ENCODE measurements around the gene CLASP1.

DNA sequence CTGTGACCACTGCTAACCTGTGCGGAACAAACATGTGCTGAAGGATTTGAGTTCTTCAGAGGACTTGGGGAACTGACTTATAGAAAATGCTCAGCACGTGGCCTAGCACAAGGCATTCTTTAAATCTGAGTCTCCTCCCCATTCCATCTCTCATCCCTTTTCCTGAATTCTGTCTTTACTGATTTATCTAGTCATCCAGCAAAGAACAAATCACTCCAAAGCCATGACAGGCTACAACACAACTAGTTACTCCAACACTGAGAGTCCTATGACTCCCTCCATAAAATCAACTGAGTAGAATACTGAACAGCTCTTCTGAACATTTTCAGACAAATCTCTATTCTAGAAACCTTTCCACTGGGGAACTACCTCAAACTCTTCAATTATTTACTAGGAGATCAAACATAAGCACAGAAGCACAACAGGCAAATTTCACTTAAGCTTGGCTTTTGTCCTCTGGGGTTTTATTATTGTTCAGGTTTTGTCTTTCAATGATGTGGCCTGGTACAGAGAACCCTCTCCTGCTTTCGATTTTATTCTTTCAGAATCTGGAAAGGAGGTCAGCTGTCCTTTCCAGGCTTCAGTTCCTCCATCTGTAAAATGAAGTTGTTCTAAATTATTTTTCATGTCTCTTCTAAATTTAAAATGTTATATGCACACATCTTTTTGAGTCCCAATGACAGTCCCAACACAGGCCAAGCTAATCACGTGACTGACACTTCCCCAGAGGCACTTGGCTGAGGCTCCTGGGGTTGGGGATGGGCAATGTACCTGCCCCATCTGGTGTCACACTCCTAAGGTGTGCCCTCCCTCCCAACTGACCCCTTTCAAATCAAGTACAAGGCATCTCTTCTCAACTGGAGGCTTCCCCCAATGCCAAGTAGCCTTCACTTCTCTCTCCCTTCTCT is 86.7 kb downstream of the CLASP1 start:
- TF ChIP-seq, protein P1, sequence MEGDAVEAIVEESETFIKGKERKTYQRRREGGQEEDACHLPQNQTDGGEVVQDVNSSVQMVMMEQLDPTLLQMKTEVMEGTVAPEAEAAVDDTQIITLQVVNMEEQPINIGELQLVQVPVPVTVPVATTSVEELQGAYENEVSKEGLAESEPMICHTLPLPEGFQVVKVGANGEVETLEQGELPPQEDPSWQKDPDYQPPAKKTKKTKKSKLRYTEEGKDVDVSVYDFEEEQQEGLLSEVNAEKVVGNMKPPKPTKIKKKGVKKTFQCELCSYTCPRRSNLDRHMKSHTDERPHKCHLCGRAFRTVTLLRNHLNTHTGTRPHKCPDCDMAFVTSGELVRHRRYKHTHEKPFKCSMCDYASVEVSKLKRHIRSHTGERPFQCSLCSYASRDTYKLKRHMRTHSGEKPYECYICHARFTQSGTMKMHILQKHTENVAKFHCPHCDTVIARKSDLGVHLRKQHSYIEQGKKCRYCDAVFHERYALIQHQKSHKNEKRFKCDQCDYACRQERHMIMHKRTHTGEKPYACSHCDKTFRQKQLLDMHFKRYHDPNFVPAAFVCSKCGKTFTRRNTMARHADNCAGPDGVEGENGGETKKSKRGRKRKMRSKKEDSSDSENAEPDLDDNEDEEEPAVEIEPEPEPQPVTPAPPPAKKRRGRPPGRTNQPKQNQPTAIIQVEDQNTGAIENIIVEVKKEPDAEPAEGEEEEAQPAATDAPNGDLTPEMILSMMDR (IDR thresholded peaks at IDR 0.05; ENCODE audit: low read length): no peak
- TF ChIP-seq EZH2 (IDR thresholded peaks at IDR 0.05; ENCODE audit: borderline replicate concordance, low read length): no peak

Data from OCI-LY1 (cell line).